ENCODE results near the gene KLHL35.

The KLHL35 gene

DNA sequence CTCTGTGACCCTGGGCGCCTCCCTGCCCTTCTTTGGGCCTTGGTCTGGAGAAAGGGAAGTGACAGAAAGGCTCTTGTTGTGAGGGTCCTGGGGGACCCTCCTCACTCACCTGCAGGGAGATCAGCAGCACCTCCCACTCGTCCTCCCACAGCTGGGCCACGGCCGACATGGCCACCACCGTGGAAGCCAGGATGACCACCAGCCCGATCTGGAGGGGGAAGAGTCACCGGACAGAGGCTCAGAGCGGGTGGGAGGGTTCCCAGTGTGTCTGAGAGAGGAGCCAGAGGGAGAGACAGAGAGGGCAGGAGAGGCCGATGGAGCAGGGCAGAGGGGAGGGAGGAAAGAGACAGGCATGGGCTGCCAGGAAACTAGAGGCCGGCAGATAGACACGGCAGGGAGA is 16.8 kb upstream of the KLHL35 start:
- no peak overlapping the region for H2AFZ ChIP-seq
- TF ChIP-seq, protein P1, sequence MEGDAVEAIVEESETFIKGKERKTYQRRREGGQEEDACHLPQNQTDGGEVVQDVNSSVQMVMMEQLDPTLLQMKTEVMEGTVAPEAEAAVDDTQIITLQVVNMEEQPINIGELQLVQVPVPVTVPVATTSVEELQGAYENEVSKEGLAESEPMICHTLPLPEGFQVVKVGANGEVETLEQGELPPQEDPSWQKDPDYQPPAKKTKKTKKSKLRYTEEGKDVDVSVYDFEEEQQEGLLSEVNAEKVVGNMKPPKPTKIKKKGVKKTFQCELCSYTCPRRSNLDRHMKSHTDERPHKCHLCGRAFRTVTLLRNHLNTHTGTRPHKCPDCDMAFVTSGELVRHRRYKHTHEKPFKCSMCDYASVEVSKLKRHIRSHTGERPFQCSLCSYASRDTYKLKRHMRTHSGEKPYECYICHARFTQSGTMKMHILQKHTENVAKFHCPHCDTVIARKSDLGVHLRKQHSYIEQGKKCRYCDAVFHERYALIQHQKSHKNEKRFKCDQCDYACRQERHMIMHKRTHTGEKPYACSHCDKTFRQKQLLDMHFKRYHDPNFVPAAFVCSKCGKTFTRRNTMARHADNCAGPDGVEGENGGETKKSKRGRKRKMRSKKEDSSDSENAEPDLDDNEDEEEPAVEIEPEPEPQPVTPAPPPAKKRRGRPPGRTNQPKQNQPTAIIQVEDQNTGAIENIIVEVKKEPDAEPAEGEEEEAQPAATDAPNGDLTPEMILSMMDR (IDR thresholded peaks at IDR 0.05), result no peak
- H3K4me2 ChIP-seq (ENCODE audit: low read length), result no peak overlapping the region
- H3K36me3 ChIP-seq (ENCODE audit: control insufficient read depth, insufficient read depth, low read length), result no peaks in the 10 kb centered on the region
- no peaks in the 10 kb centered on the region for H3K79me2 ChIP-seq
- no peaks in the 10 kb centered on the region for H3K9me3 ChIP-seq (ENCODE audit: control insufficient read depth, low read length)
- no peaks in the 10 kb centered on the region for H3K4me1 ChIP-seq
- no peak overlapping the region for H3K4me3 ChIP-seq (ENCODE audit: low read depth, low read length)
- no peak overlapping the region for H3K27ac ChIP-seq
- no peaks in the 10 kb centered on the region for H3K27me3 ChIP-seq (ENCODE audit: control insufficient read depth, insufficient read depth, low read length)
- H3K9ac ChIP-seq, result no peak overlapping the region

DNA sequence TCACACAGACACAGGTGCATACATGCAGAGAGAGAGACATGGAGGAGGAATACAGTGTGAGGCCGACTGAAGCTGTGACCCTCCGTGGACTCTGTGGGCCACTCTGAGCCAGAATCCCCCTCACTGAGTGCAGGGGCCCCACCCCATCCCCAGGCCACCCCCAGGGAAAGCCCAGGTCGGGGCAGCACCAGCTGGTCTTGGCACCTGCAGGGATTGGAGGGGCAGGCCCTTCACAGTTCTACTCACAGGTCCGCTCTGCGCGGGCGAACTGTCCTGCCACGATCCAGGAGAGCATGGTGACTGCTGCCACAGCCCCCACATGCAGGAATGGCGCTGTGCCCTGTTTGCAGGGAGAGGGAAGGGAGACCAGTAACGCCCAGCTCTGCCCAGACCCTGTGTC is 16.3 kb upstream of the KLHL35 start:
- H3K4me3 ChIP-seq (ENCODE audit: low read depth, low read length), result no peak overlapping the region
- H3K4me2 ChIP-seq (ENCODE audit: low read length), result no peak overlapping the region
- H3K4me1 ChIP-seq, result no peaks in the 10 kb centered on the region
- TF ChIP-seq, protein P1 (IDR thresholded peaks at IDR 0.05), result no peak
- H3K9ac ChIP-seq, result no peak overlapping the region
- H3K79me2 ChIP-seq, result no peaks in the 10 kb centered on the region
- H3K36me3 ChIP-seq (ENCODE audit: control insufficient read depth, insufficient read depth, low read length), result no peaks in the 10 kb centered on the region
- H3K27ac ChIP-seq, result no peak overlapping the region
- no peak overlapping the region for H2AFZ ChIP-seq
- H3K27me3 ChIP-seq (ENCODE audit: control insufficient read depth, insufficient read depth, low read length), result no peaks in the 10 kb centered on the region
- no peaks in the 10 kb centered on the region for H3K9me3 ChIP-seq (ENCODE audit: control insufficient read depth, low read length)

DNA sequence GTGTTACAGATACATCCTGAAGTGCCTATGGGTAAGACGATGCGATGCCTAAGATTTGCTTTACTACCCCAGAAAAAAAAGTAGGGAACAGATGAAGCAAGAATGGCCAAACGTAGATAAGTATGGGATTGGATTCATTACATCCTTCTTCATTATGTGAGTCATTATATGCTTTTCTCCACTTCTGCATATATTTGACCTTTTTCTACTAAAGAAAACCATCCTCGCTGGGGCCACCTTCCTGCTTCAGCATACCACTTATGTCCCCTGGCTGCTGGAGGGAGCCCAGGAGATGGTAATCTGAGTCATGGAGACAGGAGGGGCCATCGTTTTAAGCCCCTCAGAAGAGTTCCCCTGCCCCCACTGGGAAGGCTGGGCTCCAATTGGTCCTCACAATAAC is 14.4 kb upstream of the KLHL35 start:
- Histone ChIP-seq H3K27me3 (ENCODE audit: control insufficient read depth, insufficient read depth, low read length) (no peaks in the 10 kb centered on the region), H3K27ac (no peak overlapping the region), H3K79me2 (no peaks in the 10 kb centered on the region), H3K36me3 (ENCODE audit: control insufficient read depth, insufficient read depth, low read length) (no peaks in the 10 kb centered on the region), H3K9ac (no peak overlapping the region), H3K4me2 (ENCODE audit: low read length) (no peak overlapping the region), H3K4me1 (no peaks in the 10 kb centered on the region), H3K9me3 (ENCODE audit: control insufficient read depth, low read length) (no peaks in the 10 kb centered on the region), H2AFZ (no peak overlapping the region), H3K4me3 (ENCODE audit: low read depth, low read length) (no peak overlapping the region)
- TF ChIP-seq, protein P1 (IDR thresholded peaks at IDR 0.05), result no peak

DNA sequence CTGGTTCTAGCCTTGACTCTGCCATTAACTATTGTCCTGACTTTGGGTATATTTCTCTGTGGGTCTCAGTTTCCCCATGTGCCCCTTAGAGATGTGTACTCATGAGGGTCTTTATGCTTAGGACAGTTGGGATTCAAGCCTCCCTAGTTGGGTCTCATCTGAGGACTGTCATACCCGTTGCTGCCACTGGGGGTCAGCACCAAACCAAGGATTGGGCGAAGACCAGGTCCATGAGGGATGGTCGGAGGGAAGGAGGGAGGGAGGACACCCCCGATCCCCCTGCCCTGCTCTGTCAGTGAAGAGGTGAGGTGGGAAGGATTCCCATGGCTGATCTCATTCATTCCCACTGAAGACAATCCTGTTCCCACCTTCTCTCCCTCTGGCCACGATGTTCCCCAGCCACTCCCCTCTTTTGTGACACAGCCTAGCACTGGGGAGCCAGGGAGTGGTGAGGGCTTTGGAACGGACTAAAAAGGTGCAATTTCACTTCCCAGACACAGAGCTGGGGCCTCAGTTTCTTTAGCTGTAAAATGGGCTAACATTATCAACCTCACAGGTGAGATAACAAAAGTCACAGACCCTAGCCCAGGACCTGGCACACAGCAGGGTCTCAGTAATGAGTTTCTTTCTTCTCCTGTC is 12.4 kb upstream of the KLHL35 start:
- no peaks in the 10 kb centered on the region for H3K9me3 ChIP-seq (ENCODE audit: control insufficient read depth, low read length)

More for the DNA sequence above, 12.4 kb upstream of the KLHL35 start:
- Histone ChIP-seq H3K4me3 (ENCODE audit: low read depth, low read length) (no peak overlapping the region), H3K4me1 (no peaks in the 10 kb centered on the region), H3K27ac (no peak overlapping the region), H3K36me3 (ENCODE audit: control insufficient read depth, insufficient read depth, low read length) (no peaks in the 10 kb centered on the region), H3K27me3 (ENCODE audit: control insufficient read depth, insufficient read depth, low read length) (no peaks in the 10 kb centered on the region), H3K79me2 (no peaks in the 10 kb centered on the region), H3K4me2 (ENCODE audit: low read length) (no peak overlapping the region), H3K9ac (no peak overlapping the region), H2AFZ (no peak overlapping the region)
- TF ChIP-seq, protein P1 (IDR thresholded peaks at IDR 0.05), result peak; percentile 84
